HG03469 (cell line): Measurements from ENCODE around the gene CERKL.

Experiments used
- ATAC-seq: cut with Tn5 transposase; IDR thresholded peaks from one replicate; pipeline ENCODE4 v1.9.1; 2021; ENCODE audit warnings: mild to moderate bottlenecking, moderate library complexity, moderate number of reproducible peaks; ENCODE audit not compliant: unreplicated experiment

The CERKL gene

GRCh38 chr2:181526014-181526413, 130.9 kb downstream of the CERKL start:
- no peak for ATAC-seq

GRCh38 chr2:181523756-181524155, 133.1 kb downstream of the CERKL start:
- ATAC-seq, result no peak

GRCh38 chr2:181520253-181520652, 136.7 kb downstream of the CERKL start:
- ATAC-seq, result no peak

- ATAC-seq, result no peak
Measured at GRCh38 chr2:181517685-181518301, 139.1 kb downstream of the CERKL start.

GRCh38 chr2:181516992-181517391, 139.9 kb downstream of the CERKL start:
- ATAC-seq, result no peak

- ATAC-seq, result no peak
Measured at GRCh38 chr2:181515719-181516118, 141.2 kb downstream of the CERKL start.

- no peak for ATAC-seq
Measured at GRCh38 chr2:181500201-181500600, 156.7 kb downstream of the CERKL start.

- no peak for ATAC-seq
Measured at GRCh38 chr2:181499231-181499630, 157.7 kb downstream of the CERKL start.
